Astrocyte of the spinal cord (primary cell): ENCODE measurements around the gene YIPF2.

Source experiments
- DNase-seq: peaks from one replicate; pipeline ENCODE4 v3.0.0; 2011; ENCODE audit warnings: low read depth, low spot score
- H3K4me3 ChIP-seq: 2 replicates; pipeline ENCODE4 v1.5.1; 2011; ENCODE audit warnings: low read depth, mild to moderate bottlenecking, low read length, moderate library complexity
- in situ Hi-C: cut with HindIII; loops from 2 replicates; pipeline ENCODE4 v1.10.0; 2017; ENCODE audit warnings: low sequenced_read_pairs
- TF ChIP-seq, protein P1 (sequence below): IDR thresholded peaks from 2 replicates; pipeline ENCODE4 v1.5.1; 2012; ENCODE audit warnings: low read depth, mild to moderate bottlenecking, low read length, inconsistent platforms

The YIPF2 gene

DNA sequence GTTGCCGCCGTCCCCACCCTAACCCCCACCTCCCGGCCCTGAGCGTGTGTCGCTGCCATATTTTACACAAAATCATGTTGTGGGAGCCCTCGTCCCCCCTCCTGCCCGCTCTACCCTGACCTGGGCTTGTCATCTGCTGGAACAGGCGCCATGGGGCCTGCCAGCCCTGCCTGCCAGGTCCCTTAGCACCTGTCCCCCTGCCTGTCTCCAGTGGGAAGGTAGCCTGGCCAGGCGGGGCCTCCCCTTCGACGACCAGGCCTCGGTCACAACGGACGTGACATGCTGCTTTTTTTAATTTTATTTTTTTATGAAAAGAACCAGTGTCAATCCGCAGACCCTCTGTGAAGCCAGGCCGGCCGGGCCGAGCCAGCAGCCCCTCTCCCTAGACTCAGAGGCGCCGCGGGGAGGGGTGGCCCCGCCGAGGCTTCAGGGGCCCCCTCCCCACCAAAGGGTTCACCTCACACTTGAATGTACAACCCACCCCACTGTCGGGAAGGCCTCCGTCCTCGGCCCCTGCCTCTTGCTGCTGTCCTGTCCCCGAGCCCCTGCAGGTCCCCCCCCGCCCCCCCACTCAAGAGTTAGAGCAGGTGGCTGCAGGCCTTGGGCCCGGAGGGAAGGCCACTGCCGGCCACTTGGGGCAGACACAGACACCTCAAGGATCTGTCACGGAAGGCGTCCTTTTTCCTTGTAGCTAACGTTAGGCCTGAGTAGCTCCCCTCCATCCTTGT is 6.4 kb downstream of the YIPF2 start:
- no peak for DNase-seq
- H3K4me3 ChIP-seq = no peak overlapping the region
- TF ChIP-seq, protein P1, sequence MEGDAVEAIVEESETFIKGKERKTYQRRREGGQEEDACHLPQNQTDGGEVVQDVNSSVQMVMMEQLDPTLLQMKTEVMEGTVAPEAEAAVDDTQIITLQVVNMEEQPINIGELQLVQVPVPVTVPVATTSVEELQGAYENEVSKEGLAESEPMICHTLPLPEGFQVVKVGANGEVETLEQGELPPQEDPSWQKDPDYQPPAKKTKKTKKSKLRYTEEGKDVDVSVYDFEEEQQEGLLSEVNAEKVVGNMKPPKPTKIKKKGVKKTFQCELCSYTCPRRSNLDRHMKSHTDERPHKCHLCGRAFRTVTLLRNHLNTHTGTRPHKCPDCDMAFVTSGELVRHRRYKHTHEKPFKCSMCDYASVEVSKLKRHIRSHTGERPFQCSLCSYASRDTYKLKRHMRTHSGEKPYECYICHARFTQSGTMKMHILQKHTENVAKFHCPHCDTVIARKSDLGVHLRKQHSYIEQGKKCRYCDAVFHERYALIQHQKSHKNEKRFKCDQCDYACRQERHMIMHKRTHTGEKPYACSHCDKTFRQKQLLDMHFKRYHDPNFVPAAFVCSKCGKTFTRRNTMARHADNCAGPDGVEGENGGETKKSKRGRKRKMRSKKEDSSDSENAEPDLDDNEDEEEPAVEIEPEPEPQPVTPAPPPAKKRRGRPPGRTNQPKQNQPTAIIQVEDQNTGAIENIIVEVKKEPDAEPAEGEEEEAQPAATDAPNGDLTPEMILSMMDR = no peak
- in situ Hi-C loops = no loop called here

DNA sequence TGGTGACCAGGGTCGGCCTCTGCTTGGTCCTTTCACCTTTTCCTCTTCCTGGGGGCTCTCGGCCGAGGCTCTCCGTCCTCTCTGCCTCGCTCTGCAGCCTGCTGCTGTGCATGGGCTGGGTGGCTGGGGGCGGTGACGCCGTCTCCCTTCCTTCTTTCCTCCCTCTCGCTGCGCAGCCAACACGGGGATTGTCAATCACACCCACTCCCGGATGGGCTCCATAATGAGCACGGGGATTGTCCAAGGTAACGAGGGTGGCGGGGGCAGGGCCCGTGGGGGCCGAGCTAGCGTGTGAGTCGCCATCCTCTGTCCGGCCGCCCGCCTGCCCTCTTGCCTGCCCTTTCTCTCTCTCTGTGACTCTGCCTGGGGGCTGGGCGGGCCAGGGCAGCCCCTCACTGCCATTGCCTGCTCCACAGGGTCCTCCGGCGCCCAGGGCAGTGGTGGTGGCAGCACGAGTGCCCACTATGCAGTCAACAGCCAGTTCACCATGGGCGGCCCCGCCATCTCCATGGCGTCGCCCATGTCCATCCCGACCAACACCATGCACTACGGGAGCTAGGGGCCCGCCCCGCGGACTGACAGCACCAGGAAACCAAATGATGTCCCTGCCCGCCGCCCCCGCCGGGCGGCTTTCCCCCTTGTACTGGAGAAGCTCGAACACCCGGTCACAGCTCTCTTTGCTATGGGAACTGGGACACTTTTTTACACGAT is 7.1 kb downstream of the YIPF2 start:
- no peak for DNase-seq
- TF ChIP-seq, protein P1 = no peak
- in situ Hi-C loops = no loop called here
- H3K4me3 ChIP-seq = no peak overlapping the region

DNA sequence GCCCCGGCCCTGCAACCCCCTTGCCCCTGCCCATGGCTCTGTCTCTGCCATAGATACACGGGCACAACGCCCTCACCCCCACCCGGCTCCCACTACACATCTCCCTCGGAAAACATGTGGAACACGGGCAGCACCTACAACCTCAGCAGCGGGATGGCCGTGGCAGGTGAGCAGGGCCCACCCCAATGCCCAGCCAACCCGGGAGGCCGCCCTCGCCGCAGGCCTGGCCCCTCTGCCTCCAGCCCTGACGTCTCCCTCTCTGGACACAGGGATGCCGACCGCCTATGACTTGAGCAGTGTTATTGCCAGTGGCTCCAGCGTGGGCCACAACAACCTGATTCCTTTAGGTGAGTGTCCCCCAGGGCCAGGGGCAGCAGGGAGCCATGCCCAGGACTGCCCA is 7.7 kb downstream of the YIPF2 start:
- TF ChIP-seq, protein P1 = no peak

DNA sequence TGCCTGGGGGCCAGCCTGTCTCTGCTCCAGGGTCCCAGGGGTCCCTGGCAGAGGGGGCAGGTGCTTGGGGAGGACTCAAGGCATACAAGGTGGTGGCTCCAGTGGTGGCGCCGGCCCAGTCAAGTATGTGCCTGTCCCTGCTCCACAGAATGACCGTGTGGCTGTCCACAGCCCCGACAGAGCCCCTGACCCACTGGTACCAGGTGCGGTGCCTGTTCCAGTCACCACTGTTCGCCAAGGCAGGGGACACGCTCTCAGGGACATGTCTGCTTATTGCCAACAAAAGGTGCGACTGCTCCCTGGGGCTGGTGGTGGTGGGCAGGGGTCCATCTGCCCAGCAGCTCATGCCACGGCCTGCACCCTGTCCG is 8.2 kb downstream of the YIPF2 start:
- no peak for DNase-seq
- TF ChIP-seq, protein P1 = no peak
- in situ Hi-C loops = no loop called here
- no peak overlapping the region for H3K4me3 ChIP-seq

More for the DNA sequence above, 7.7 kb downstream of the YIPF2 start:
- no peak for DNase-seq
- H3K4me3 ChIP-seq = no peak overlapping the region
- in situ Hi-C loops = no loop called here

DNA sequence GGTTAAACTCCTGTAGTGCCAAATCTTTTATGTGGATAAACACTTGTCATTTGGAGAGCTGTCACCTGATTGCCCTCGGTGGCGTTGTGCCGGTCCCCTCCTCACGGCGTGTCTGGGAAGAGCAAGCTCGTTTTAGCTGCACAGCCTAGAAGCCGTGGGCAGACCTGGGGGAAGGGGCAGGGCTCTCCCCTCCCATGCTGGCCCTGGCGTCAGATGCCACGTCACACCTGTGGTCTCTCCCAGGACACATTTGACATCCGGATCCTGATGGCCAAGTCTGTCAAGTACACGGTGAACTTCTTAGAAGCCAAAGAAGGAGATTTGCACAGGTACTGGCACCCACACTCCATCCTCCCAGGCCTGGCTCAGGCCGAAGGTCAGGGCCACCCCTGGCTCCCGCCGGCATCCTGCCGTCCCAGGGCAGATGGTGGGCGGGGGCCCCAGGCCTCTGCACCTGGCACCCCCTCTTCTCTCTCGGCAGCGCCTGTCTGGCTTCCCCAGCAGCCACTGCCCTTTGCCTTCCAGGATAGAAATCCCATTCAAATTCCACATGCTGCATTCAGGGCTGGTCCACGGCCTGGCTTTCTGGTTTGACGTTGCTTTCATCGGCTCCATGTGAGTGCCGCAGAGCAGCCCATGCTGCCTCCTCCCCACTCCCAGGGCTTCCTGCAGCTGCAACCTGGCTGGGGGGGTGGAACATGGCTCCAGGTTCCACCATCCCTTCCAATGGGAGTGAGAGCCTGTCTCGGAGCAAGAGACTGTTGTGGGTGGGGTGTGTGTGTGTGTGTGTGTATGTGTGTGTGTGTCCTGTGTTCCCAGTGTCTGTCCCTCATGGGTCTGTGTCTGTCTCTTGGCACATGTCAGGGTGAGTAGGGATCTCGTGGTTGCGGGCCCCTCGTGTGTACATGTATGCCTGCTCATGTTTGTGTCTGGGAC is 8.8 kb downstream of the YIPF2 start:
- H3K4me3 ChIP-seq = no peak overlapping the region
- TF ChIP-seq, protein P1 = no peak
- in situ Hi-C loops = no loop called here
- no peak for DNase-seq

DNA sequence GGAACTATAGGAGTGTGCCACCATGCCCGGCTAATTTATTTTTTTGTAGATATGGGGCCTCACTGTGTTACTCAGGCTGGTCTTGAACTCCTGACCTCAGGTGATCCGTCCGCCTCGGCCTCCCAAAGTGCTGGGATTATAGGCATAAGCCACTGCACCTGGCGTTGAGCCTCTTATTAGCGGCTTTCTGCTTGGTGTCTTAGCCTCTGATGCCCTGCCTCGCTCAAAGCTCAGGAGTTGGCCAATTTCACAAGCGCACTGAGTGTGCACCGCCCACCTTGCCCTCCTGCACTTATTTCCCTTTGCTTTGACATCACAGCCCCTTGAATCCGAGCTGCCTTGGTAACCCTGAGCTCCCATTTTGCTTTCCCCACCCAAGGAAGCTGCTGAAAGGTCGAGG is 10.1 kb downstream of the YIPF2 start:
- in situ Hi-C loops = no loop called here

More for the DNA sequence above, 10.1 kb downstream of the YIPF2 start:
- no peak overlapping the region for H3K4me3 ChIP-seq
- no peak for DNase-seq
- TF ChIP-seq, protein P1 = no peak
